HG03045 (cell line): ENCODE measurements around the gene C11orf71.

Experiments used
- ATAC-seq: cut with Tn5 transposase; IDR thresholded peaks from one replicate; pipeline ENCODE4 v1.9.1; 2021; ENCODE audit warnings: mild to moderate bottlenecking, moderate library complexity; ENCODE audit not compliant: unreplicated experiment

Gene C11orf71

GRCh38 chr11:114359342-114359741, 41.0 kb downstream of the C11orf71 start:
- ATAC-seq, result no peak

GRCh38 chr11:114358716-114359115, 41.6 kb downstream of the C11orf71 start:
- no peak for ATAC-seq

- no peak for ATAC-seq
These were observed 46.2 kb downstream of the C11orf71 start for GRCh38 chr11:114354076-114354475.

DNA sequence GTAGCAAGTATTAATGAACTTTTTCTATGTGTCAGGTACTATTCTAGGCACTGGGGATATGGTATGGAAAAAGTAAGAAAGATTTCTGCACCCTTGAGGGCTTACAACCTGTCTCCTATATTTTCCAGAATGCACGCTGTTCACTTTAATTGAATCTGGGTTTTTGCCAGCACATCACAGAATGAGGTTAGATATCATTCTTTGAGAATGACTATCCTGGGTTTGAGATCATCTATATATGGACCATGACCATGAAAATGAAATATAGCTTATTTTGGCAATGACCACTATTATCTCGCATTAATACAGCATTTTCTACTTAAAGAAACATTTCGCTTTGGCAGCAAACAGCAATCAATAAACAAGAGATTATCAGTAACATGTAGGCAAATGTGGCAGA, 46.9 kb downstream of the C11orf71 start:
- ATAC-seq, result no peak

- no peak for ATAC-seq
These were observed 50.3 kb downstream of the C11orf71 start for GRCh38 chr11:114350022-114350421.
